ENCODE measurements around the gene NLRP12. TPM values are rescaled to one million over a fixed set of nuclear protein-coding genes. Genes with fewer than 3 reads are reported as not detected.

NLRP12 gene
- total and polyA plus RNA-seq, 10 of the 15 experiments (the other 5 are each of a cell fraction or from before 2014, with no cell fraction given), result not detected

DNA sequence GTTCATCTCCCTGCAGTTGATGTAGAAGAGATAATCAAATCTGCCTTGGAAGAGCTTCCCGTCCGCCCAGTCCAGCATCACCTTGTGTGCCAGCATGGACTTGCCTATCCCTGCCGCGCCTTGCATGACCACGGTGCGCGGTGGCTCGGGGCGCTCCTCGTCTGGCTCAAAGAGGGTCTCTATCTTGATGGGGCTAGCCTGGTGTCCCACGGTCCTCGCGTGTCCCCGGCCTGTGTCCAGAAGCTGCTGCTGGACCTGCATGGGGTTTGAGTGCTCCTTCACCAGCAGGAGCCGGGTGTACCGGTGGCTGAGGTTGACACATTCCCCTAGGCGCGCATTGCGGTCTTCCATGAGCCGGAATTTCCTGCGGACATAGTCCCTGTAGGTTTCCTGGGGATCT is 13.2 kb downstream of the NLRP12 start:
- no peaks in the 10 kb centered on the region for H3K27me3 ChIP-seq (replicated peaks in 1 of 2; ENCODE audit: control insufficient read depth in 2 of 2, insufficient read depth in 2 of 2, low read length in 1 of 2)
- no peak overlapping the region for H3K9ac ChIP-seq (ENCODE audit: control insufficient read depth, insufficient read depth, low read length)
- ChIA-PET POLR2A (no interaction called here), CTCF (no interaction called here), SMC1A (ENCODE audit: uncharacterized antibody, unreplicated experiment) (no interaction called here), RAD21 (ENCODE audit: unreplicated experiment) (no interaction called here)
- no TSS peak for BruUV-seq (replicated peaks)
- H3K4me3 ChIP-seq, result no peak overlapping the region
- ATAC-seq, result no peak
- no peaks in the 10 kb centered on the region for H3K79me2 ChIP-seq (ENCODE audit: control insufficient read depth, insufficient read depth, low read length)
- no peaks in the 10 kb centered on the region for H3K4me1 ChIP-seq (ENCODE audit: control insufficient read depth, insufficient read depth, low read length)
- no peak overlapping the region for H2AFZ ChIP-seq (ENCODE audit: control insufficient read depth, low read depth, low read length)
- TF ChIP-seq JUNB (IDR thresholded peaks at IDR 0.05) (no peak), ATF7 (IDR thresholded peaks at IDR 0.05; ENCODE audit: low read depth) (no peak), STAT1 (conservative IDR thresholded peaks at IDR 0.05) (no peak)
- TF ChIP-seq, protein P1, sequence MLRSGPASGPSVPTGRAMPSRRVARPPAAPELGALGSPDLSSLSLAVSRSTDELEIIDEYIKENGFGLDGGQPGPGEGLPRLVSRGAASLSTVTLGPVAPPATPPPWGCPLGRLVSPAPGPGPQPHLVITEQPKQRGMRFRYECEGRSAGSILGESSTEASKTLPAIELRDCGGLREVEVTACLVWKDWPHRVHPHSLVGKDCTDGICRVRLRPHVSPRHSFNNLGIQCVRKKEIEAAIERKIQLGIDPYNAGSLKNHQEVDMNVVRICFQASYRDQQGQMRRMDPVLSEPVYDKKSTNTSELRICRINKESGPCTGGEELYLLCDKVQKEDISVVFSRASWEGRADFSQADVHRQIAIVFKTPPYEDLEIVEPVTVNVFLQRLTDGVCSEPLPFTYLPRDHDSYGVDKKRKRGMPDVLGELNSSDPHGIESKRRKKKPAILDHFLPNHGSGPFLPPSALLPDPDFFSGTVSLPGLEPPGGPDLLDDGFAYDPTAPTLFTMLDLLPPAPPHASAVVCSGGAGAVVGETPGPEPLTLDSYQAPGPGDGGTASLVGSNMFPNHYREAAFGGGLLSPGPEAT (IDR thresholded peaks at IDR 0.05; ENCODE audit: low read depth), result no peak
- TF ChIP-seq, protein P2, sequence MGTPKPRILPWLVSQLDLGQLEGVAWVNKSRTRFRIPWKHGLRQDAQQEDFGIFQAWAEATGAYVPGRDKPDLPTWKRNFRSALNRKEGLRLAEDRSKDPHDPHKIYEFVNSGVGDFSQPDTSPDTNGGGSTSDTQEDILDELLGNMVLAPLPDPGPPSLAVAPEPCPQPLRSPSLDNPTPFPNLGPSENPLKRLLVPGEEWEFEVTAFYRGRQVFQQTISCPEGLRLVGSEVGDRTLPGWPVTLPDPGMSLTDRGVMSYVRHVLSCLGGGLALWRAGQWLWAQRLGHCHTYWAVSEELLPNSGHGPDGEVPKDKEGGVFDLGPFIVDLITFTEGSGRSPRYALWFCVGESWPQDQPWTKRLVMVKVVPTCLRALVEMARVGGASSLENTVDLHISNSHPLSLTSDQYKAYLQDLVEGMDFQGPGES (IDR thresholded peaks at IDR 0.05), result no peak
- no peak for FAIRE-seq
- WGBS (ENCODE audit: insufficient coverage, insufficient replicate concordance, low lambda C conversion rate, missing lambda C conversion rate), result 70% methylated on average over 21 of the region's 21 CpGs
- no peaks in the 10 kb centered on the region; the same call in 2 of the 3 replicates for H3K9me3 ChIP-seq (replicated peaks; ENCODE audit: control insufficient read depth, insufficient read depth, low read length)
- in situ Hi-C loops (cut with MboI) (no loop called here), intact Hi-C loops (cut with micrococcal nuclease; ENCODE audit: unreplicated experiment) (no loop called here)
- no peak for DNase-seq (ENCODE audit: low read depth, low spot score)
- no peak overlapping the region for H3K4me2 ChIP-seq (ENCODE audit: control insufficient read depth, insufficient read depth)
- no peaks in the 10 kb centered on the region for H4K20me1 ChIP-seq (ENCODE audit: control insufficient read depth, insufficient read depth)
- no peak overlapping the region for H3K27ac ChIP-seq (ENCODE audit: control insufficient read depth, insufficient read depth)
- H3K36me3 ChIP-seq (ENCODE audit: control insufficient read depth in 2 of 2, insufficient read depth in 2 of 2, low read length in 1 of 2), result no peaks in the 10 kb centered on the region

DNA sequence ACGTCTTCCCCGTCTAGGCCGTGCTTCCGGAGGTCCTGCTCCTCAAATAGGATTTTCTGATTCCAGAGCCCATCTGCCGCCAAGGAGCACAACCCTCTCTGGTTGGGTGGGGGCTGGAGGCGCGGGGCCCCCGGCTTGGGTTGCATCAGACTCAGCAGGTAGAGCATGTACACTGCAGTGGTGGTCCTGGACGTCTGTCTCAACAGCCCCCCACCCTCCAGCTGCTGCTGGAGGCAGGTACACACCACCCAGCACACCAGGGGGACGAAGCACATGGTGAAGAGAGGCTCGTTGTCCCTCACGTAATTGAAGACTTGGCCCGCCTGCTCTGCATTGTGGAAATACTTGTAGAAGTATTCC is 13.9 kb downstream of the NLRP12 start:
- H3K79me2 ChIP-seq (ENCODE audit: control insufficient read depth, insufficient read depth, low read length), result no peaks in the 10 kb centered on the region
- ATAC-seq (no peak), DNase-seq (ENCODE audit: low read depth, low spot score) (no peak), FAIRE-seq (no peak)
- no peaks in the 10 kb centered on the region for H3K4me1 ChIP-seq (ENCODE audit: control insufficient read depth, insufficient read depth, low read length)
- TF ChIP-seq, protein P3, sequence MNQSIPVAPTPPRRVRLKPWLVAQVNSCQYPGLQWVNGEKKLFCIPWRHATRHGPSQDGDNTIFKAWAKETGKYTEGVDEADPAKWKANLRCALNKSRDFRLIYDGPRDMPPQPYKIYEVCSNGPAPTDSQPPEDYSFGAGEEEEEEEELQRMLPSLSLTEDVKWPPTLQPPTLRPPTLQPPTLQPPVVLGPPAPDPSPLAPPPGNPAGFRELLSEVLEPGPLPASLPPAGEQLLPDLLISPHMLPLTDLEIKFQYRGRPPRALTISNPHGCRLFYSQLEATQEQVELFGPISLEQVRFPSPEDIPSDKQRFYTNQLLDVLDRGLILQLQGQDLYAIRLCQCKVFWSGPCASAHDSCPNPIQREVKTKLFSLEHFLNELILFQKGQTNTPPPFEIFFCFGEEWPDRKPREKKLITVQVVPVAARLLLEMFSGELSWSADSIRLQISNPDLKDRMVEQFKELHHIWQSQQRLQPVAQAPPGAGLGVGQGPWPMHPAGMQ (IDR thresholded peaks at IDR 0.05; ENCODE audit: borderline replicate concordance), result no peak
- TF ChIP-seq TCF12 (IDR thresholded peaks at IDR 0.05; ENCODE audit: low read depth, low read length) (no peak), YY1 (IDR thresholded peaks at IDR 0.05; ENCODE audit: low read depth, low read length) (no peak)
- H3K27me3 ChIP-seq (replicated peaks in 1 of 2; ENCODE audit: control insufficient read depth in 2 of 2, insufficient read depth in 2 of 2, low read length in 1 of 2), result no peaks in the 10 kb centered on the region
- H4K20me1 ChIP-seq (ENCODE audit: control insufficient read depth, insufficient read depth), result no peaks in the 10 kb centered on the region
- CTCF ChIA-PET, result no interaction called here
- H3K27ac ChIP-seq (ENCODE audit: control insufficient read depth, insufficient read depth), result no peak overlapping the region
- no peaks in the 10 kb centered on the region; the same call in 2 of the 3 replicates for H3K9me3 ChIP-seq (replicated peaks; ENCODE audit: control insufficient read depth, insufficient read depth, low read length)
- POLR2A ChIA-PET, result no interaction called here
- SMC1A ChIA-PET (ENCODE audit: uncharacterized antibody, unreplicated experiment), result no interaction called here
- H2AFZ ChIP-seq (ENCODE audit: control insufficient read depth, low read depth, low read length), result no peak overlapping the region
- no peak overlapping the region for H3K4me3 ChIP-seq
- in situ Hi-C loops (cut with MboI), result no loop called here
- H3K9ac ChIP-seq (ENCODE audit: control insufficient read depth, insufficient read depth, low read length), result no peak overlapping the region
- no TSS peak for BruUV-seq (replicated peaks)
- H3K4me2 ChIP-seq (ENCODE audit: control insufficient read depth, insufficient read depth), result no peak overlapping the region
- no peaks in the 10 kb centered on the region for H3K36me3 ChIP-seq (ENCODE audit: control insufficient read depth in 2 of 2, insufficient read depth in 2 of 2, low read length in 1 of 2)
- intact Hi-C loops (cut with micrococcal nuclease; ENCODE audit: unreplicated experiment), result no loop called here
- RAD21 ChIA-PET (ENCODE audit: unreplicated experiment), result no interaction called here
- WGBS (ENCODE audit: insufficient coverage, insufficient replicate concordance, low lambda C conversion rate, missing lambda C conversion rate), result 42% methylated on average over 13 of the region's 13 CpGs

Data from GM12878 (cell line).